GM19025 (cell line): ENCODE results near the gene SRGAP2C.
"Not testable (repeated sequence)": the region's sequence is repeated elsewhere in the genome, so short reads cannot be mapped to it uniquely, and the experiment has no call there.

ENCODE experiments used
- ATAC-seq: cut with Tn5 transposase; IDR thresholded peaks from one replicate; pipeline ENCODE4 v1.9.1; 2021; ENCODE audit warnings: mild to moderate bottlenecking, low read depth, moderate library complexity; ENCODE audit not compliant: unreplicated experiment

SRGAP2C gene

GRCh38 chr1:121366171-121366570 lies 181.4 kb downstream of the SRGAP2C start:
- not testable (repeated sequence) for ATAC-seq

- not testable (repeated sequence) for ATAC-seq
Observed at GRCh38 chr1:121368910-121369309, 184.1 kb downstream of the SRGAP2C start.

GRCh38 chr1:121369959-121370358 lies 185.2 kb downstream of the SRGAP2C start:
- not testable (repeated sequence) for ATAC-seq

GRCh38 chr1:121374851-121375367 lies 190.1 kb downstream of the SRGAP2C start:
- not testable (repeated sequence) for ATAC-seq

GRCh38 chr1:121376986-121377385 lies 192.2 kb downstream of the SRGAP2C start:
- ATAC-seq = not testable (repeated sequence)

- ATAC-seq = not testable (repeated sequence)
Observed at GRCh38 chr1:121378757-121379156, 194.0 kb downstream of the SRGAP2C start.

- ATAC-seq = not testable (repeated sequence)
Observed at GRCh38 chr1:121384754-121385153, 200.0 kb downstream of the SRGAP2C start.

GRCh38 chr1:121385162-121385561 lies 200.4 kb downstream of the SRGAP2C start:
- ATAC-seq = not testable (repeated sequence)

GRCh38 chr1:121385563-121386288 lies 201.0 kb downstream of the SRGAP2C start:
- not testable (repeated sequence) for ATAC-seq

- ATAC-seq = not testable (repeated sequence)
Observed at GRCh38 chr1:121386319-121386948, 201.7 kb downstream of the SRGAP2C start.

GRCh38 chr1:121389895-121390560 lies 205.3 kb downstream of the SRGAP2C start:
- ATAC-seq = not testable (repeated sequence)

GRCh38 chr1:121392130-121392529 lies 207.4 kb downstream of the SRGAP2C start:
- ATAC-seq = not testable (repeated sequence)

GRCh38 chr1:121395718-121396201 lies 211.0 kb downstream of the SRGAP2C start:
- ATAC-seq = not testable (repeated sequence)

GRCh38 chr1:121396335-121397081 lies 211.7 kb downstream of the SRGAP2C start:
- not testable (repeated sequence) for ATAC-seq

- not testable (repeated sequence) for ATAC-seq
Observed at GRCh38 chr1:121397101-121397500, 212.3 kb downstream of the SRGAP2C start.

- ATAC-seq = not testable (repeated sequence)
Observed at GRCh38 chr1:121399193-121399592, 214.4 kb downstream of the SRGAP2C start.

GRCh38 chr1:121400108-121400507 lies 215.3 kb downstream of the SRGAP2C start:
- ATAC-seq = not testable (repeated sequence)

GRCh38 chr1:121400541-121401310 lies 216.0 kb downstream of the SRGAP2C start:
- not testable (repeated sequence) for ATAC-seq

GRCh38 chr1:121401375-121401955 lies 216.7 kb downstream of the SRGAP2C start:
- ATAC-seq = not testable (repeated sequence)
